Activated CD8-positive, alpha-beta T cell treated with anti-CD3 and anti-CD28 coated beads for 36 hours (primary cell): ENCODE data around the gene COL20A1. TPM values are rescaled to one million over a fixed set of nuclear protein-coding genes. Genes with fewer than 3 reads are reported as not detected.

Experiments used
- ATAC-seq: fragments of 200-7000 bp; cut with Tn5 transposase; one replicate; pipeline ENCODE4 v1.10.0; 2021; ENCODE audit warnings: mild to moderate bottlenecking, moderate library complexity
- CTCF ChIA-PET: fragments of 350-600 bp; sonication (Branson Sonifier 250); formaldehyde crosslinking; loops from one replicate; lab custom pipeline; 2021; ENCODE audit warnings: antibody characterized with exemption; lab: Charles Lee
- POLR2A ChIA-PET: fragments of 350-600 bp; sonication (Branson Sonifier 250); formaldehyde crosslinking; loops from one replicate; lab custom pipeline; 2021; ENCODE audit warnings: antibody characterized with exemption; lab: Charles Lee
- DNase-seq: peaks from one replicate; pipeline ENCODE4 v3.0.0-alpha.2; 2020
- H3K27ac Mint-ChIP-seq: one replicate; pipeline ENCODE4 v1.8.0; 2021; ENCODE audit warnings: mild to moderate bottlenecking, mixed read lengths
- H3K27me3 Mint-ChIP-seq: one replicate; pipeline ENCODE4 v1.8.0; 2021; ENCODE audit warnings: mixed read lengths
- H3K36me3 Mint-ChIP-seq: one replicate; pipeline ENCODE4 v1.8.0; 2021; ENCODE audit warnings: low read depth, mixed read lengths
- H3K4me1 Mint-ChIP-seq: one replicate; pipeline ENCODE4 v1.8.0; 2021; ENCODE audit warnings: low read depth, mixed read lengths
- H3K4me3 Mint-ChIP-seq: one replicate; pipeline ENCODE4 v1.8.0; 2021; ENCODE audit warnings: mild to moderate bottlenecking, moderate library complexity, mixed read lengths
- H3K9me3 Mint-ChIP-seq: one replicate; pipeline ENCODE4 v1.8.0; 2021; ENCODE audit warnings: mixed read lengths
- intact Hi-C: fragments of 100-400 bp; cut with micrococcal nuclease; formaldehyde crosslinking; loops from one replicate; pipeline ENCODE4 v1.10.0; 2022
- total RNA-seq, 2 experiments: library from RNA; stranded (reverse); gene quantifications; one replicate each; pipeline ENCODE4 v1.2.3, GENCODE V29; 2021
- TF ChIP-seq, protein P1 (sequence below): fragments of 200-600 bp; IDR thresholded peaks from one replicate; pipeline ENCODE4 v1.8.0; 2022; ENCODE audit warnings: antibody characterized with exemption, mild to moderate bottlenecking

Gene COL20A1
- total RNA-seq = under 1 TPM in 1 of 2 experiments, not detected in 1; 0.04 TPM

DNA sequence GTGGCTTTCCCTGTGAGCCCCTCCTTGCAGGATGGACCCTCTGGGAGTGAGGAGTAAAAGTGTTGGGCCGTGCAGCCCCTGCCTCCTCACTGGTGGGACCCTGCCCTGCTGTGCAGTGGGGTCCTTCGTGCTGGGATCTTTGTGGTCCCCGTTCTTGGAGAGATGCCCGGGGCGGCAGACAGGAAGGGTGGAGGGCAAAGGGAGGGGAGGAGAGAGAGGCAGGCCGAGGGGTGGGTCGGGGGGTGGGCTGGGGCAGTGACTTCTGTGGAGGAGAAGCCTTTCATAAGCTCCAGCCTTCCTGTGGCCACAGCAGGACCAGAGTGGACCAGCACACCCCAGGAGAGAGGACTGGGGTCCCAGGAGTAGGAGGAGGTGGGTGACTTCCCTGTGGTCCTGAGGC, at the start of gene COL20A1:
Gene COL20A1 (plus strand): TSS at position 283 of the 400 bp plus-strand sequence. CDS start 1,922 bp downstream, outside the sequence.
- Mint-ChIP-seq H3K9me3 (no peaks in the 10 kb centered on the region), H3K36me3 (no peaks in the 10 kb centered on the region), H3K4me1 (peaks cover 2% of the 10 kb centered on the region), H3K27me3 (peaks cover 5% of the 10 kb centered on the region), H3K4me3 (no peak within 1 kb of the TSS), H3K27ac (no peak within 1 kb of the TSS)
- ChIA-PET CTCF (interaction anchor here (1.7 to 3.3 kb wide), 2 partner anchors 11 to 69 kb away, joined by 12 to 13 read pairs; no protein-coding TSS in a partner anchor), POLR2A (no interaction called here)
- TF ChIP-seq, protein P1, sequence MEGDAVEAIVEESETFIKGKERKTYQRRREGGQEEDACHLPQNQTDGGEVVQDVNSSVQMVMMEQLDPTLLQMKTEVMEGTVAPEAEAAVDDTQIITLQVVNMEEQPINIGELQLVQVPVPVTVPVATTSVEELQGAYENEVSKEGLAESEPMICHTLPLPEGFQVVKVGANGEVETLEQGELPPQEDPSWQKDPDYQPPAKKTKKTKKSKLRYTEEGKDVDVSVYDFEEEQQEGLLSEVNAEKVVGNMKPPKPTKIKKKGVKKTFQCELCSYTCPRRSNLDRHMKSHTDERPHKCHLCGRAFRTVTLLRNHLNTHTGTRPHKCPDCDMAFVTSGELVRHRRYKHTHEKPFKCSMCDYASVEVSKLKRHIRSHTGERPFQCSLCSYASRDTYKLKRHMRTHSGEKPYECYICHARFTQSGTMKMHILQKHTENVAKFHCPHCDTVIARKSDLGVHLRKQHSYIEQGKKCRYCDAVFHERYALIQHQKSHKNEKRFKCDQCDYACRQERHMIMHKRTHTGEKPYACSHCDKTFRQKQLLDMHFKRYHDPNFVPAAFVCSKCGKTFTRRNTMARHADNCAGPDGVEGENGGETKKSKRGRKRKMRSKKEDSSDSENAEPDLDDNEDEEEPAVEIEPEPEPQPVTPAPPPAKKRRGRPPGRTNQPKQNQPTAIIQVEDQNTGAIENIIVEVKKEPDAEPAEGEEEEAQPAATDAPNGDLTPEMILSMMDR = no peak
- ATAC-seq (no peak), DNase-seq (no peak)
- intact Hi-C loops = loop anchor here (2.0 kb wide), 1 partner anchor 70 kb away; no protein-coding TSS in a partner anchor

DNA sequence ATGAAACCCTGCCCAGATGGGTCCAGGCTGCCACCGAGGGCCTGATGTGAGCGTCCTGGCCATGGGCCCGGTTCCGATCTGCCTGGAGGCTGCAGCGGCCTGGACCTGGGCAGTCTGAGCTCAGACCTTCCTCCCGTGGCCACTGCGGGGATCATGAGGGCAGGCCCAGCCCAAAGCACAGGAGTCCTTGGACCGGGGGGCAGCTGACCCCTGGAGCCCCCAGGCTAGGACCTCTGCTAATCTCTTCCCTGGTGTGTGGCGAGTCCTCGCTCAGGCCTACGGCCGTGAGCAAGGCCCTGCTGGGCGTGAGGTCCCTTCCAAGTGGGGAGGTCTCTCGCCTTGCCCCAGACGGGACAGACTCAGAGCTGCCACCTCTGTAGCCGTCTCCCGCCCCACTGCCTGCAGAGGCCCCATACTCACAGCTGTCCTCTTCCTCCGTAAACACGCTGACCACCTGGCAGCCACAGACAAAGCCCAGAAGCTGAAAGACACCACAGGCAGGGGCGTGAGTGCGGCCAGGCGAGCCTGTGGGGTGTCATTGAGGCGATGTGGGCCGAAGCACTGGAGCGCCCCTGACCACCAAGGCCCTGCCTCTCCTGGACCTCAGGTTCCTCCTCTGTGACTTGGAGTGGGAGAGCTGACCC, 49.3 kb upstream of the COL20A1 start:
- peaks cover 4% of the 10 kb centered on the region for H3K27me3 Mint-ChIP-seq
- ChIA-PET POLR2A (interaction anchor here (0.8 kb wide), 1 partner anchor 18 kb away, joined by 4 read pairs; no protein-coding TSS in a partner anchor), CTCF (interaction anchor here (2.7 kb wide), 1 partner anchor 20 kb away, joined by 6 read pairs; no protein-coding TSS in a partner anchor)
- no peak overlapping the region for H3K27ac Mint-ChIP-seq
- no peak for DNase-seq
- ATAC-seq = no peak
- intact Hi-C loops = no loop called here
- TF ChIP-seq, protein P1 = no peak
- H3K4me3 Mint-ChIP-seq = no peak overlapping the region
- H3K4me1 Mint-ChIP-seq = no peaks in the 10 kb centered on the region
- no peaks in the 10 kb centered on the region for H3K36me3 Mint-ChIP-seq
- no peaks in the 10 kb centered on the region for H3K9me3 Mint-ChIP-seq

DNA sequence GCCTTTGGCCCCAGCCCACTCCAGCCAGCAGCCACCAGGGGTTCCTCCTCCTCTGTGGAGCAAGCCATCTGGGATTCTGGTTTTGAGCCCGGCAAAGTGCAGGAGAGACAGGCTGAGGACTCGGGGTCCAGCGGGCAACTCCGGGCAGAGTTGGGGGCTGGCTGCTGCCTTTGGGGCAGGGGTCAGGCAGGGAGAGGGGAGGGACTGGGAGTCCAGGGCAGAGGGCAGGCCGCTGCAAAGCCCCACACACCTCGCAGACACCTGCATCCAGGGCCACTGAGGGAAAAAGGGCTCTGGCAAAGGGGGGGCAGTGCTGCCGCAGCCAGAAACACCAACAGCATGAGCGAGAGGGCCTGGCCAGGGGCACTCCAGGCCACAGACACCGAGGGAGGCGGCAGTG, 48.5 kb upstream of the COL20A1 start:
- ChIA-PET CTCF (interaction anchor here (2.7 kb wide), 1 partner anchor 21 kb away, joined by 6 read pairs; no protein-coding TSS in a partner anchor), POLR2A (no interaction called here)
- no peaks in the 10 kb centered on the region for H3K4me1 Mint-ChIP-seq
- ATAC-seq = no peak
- no peaks in the 10 kb centered on the region for H3K9me3 Mint-ChIP-seq
- intact Hi-C loops = no loop called here
- H3K36me3 Mint-ChIP-seq = no peaks in the 10 kb centered on the region
- peaks cover 8% of the 10 kb centered on the region for H3K27me3 Mint-ChIP-seq
- H3K4me3 Mint-ChIP-seq = no peak overlapping the region
- H3K27ac Mint-ChIP-seq = no peak overlapping the region
- no peak for DNase-seq
- TF ChIP-seq, protein P1 = no peak

DNA sequence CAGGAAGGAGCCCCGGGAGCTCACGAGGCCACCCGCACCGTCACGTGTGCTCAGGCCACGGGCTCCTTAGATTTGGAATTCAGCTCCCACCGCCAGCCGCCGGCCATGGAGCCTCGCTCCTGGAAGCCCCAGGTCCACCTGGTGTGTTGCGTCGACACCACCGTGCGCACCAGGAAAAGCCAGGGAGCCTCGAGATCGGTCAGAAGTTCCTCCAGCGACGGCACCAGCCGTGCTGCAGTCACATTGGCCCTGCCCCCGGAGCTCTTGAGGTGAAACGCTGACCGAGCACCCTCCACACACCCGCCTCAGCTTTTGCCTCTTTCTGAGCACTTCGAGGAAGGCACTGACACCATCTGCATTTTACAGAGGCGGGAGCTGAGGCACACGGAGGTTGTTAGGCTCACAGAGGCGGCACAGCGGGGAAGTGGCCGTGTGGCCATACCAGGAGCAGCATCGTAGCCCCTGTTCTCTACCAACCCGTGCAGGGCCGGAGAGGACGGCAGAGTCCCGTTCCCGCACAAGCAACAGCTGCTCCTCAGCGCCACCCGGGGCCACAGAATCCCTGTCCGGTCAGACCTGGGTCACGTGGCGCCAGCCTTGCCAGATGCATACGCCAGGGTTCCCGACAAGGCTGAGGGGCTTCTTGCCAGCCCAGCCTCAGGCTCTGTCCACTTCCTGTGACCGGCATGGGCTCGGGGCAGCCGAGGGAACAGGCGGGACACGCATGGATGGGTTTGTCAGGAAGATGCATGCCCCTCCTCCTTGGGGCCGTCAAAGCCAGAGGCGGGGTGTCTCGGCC, 46.3 kb upstream of the COL20A1 start:
- TF ChIP-seq, protein P1 = no peak
- ATAC-seq (no peak), DNase-seq (no peak)
- Mint-ChIP-seq H3K27ac (no peak overlapping the region), H3K4me1 (no peaks in the 10 kb centered on the region), H3K4me3 (no peak overlapping the region), H3K36me3 (no peaks in the 10 kb centered on the region), H3K9me3 (no peaks in the 10 kb centered on the region), H3K27me3 (peaks cover 16% of the 10 kb centered on the region)
- intact Hi-C loops = no loop called here
- POLR2A ChIA-PET = no interaction called here
- CTCF ChIA-PET = interaction anchor here (1.9 to 2.1 kb wide), 2 partner anchors 12 to 22 kb away, joined by 5 to 12 read pairs; no protein-coding TSS in a partner anchor
